ENCODE results near the gene ZDHHC7.
A peak's percentile ranks its signal among the peaks of the same experiment; 100 is the strongest.
"Not testable (repeated sequence)": the region's sequence is repeated elsewhere in the genome, so short reads cannot be mapped to it uniquely, and the experiment has no call there.

ZDHHC7 gene

GRCh38 chr16:85010931-85011845, at the start of gene ZDHHC7:
Gene ZDHHC7, minus strand, starts transcription at chr16:85011535. Its CDS starts 20,917 bp downstream, at chr16:84990618.
- peak; percentile 88 for DNase-seq (ENCODE audit: low spot score)

- DNase-seq (ENCODE audit: low spot score): no peak
These were observed 47.6 kb upstream of the ZDHHC7 start for GRCh38 chr16:85058909-85059308.

- no peak for DNase-seq (ENCODE audit: low spot score)
These were observed 46.6 kb upstream of the ZDHHC7 start for GRCh38 chr16:85057948-85058347.

- DNase-seq (ENCODE audit: low spot score): peak; percentile 24
These were observed 46.0 kb upstream of the ZDHHC7 start for GRCh38 chr16:85057212-85057889.

GRCh38 chr16:85056211-85056748, 44.9 kb upstream of the ZDHHC7 start:
- DNase-seq (ENCODE audit: low spot score): no peak

- peak; percentile 35 for DNase-seq (ENCODE audit: low spot score)
These were observed 44.3 kb upstream of the ZDHHC7 start for GRCh38 chr16:85055493-85056210.

- DNase-seq (ENCODE audit: low spot score): no peak
These were observed 43.7 kb upstream of the ZDHHC7 start for GRCh38 chr16:85054948-85055492.

- DNase-seq (ENCODE audit: low spot score): not testable (repeated sequence)
These were observed 43.0 kb upstream of the ZDHHC7 start for GRCh38 chr16:85054321-85054720.

- DNase-seq (ENCODE audit: low spot score): no peak
These were observed 41.2 kb upstream of the ZDHHC7 start for GRCh38 chr16:85052536-85052935.

GRCh38 chr16:85051683-85052082, 40.3 kb upstream of the ZDHHC7 start:
- no peak for DNase-seq (ENCODE audit: low spot score)

- no peak for DNase-seq (ENCODE audit: low spot score)
These were observed 39.8 kb upstream of the ZDHHC7 start for GRCh38 chr16:85051067-85051581.

GRCh38 chr16:85049706-85050305, 38.5 kb upstream of the ZDHHC7 start:
- no peak for DNase-seq (ENCODE audit: low spot score)

- DNase-seq (ENCODE audit: low spot score): peak; percentile 67
These were observed 37.7 kb upstream of the ZDHHC7 start for GRCh38 chr16:85048921-85049562.

GRCh38 chr16:85047867-85048455, 36.6 kb upstream of the ZDHHC7 start:
- peak; percentile 33 for DNase-seq (ENCODE audit: low spot score)

GRCh38 chr16:85046931-85047866, 35.9 kb upstream of the ZDHHC7 start:
- peak; percentile 96 for DNase-seq (ENCODE audit: low spot score)

GRCh38 chr16:85046472-85046916, 35.2 kb upstream of the ZDHHC7 start:
- DNase-seq (ENCODE audit: low spot score): no peak

GRCh38 chr16:85045641-85046471, 34.5 kb upstream of the ZDHHC7 start:
- no peak for DNase-seq (ENCODE audit: low spot score)

- no peak for DNase-seq (ENCODE audit: low spot score)
These were observed 33.7 kb upstream of the ZDHHC7 start for GRCh38 chr16:85045077-85045476.
